ENCODE results near the gene BCAS3.

BCAS3 gene

GRCh38 chr17:61392679-61393078 lies 715.0 kb downstream of the BCAS3 start:
- DNase-seq, result no peak

- no peak for DNase-seq
These were observed 715.9 kb downstream of the BCAS3 start for GRCh38 chr17:61393550-61393903.

GRCh38 chr17:61393904-61394629 lies 716.4 kb downstream of the BCAS3 start:
- DNase-seq, result no peak

GRCh38 chr17:61394630-61395408 lies 717.2 kb downstream of the BCAS3 start:
- DNase-seq, result no peak

- no peak for DNase-seq
These were observed 717.8 kb downstream of the BCAS3 start for GRCh38 chr17:61395409-61395982.

GRCh38 chr17:61395983-61396585 lies 718.4 kb downstream of the BCAS3 start:
- DNase-seq, result peak; percentile 89

- DNase-seq, result no peak
These were observed 719.0 kb downstream of the BCAS3 start for GRCh38 chr17:61396586-61397085.

GRCh38 chr17:61397086-61397842 lies 719.6 kb downstream of the BCAS3 start:
- peak; percentile 94 for DNase-seq

GRCh38 chr17:61398721-61399130 lies 721.1 kb downstream of the BCAS3 start:
- no peak for DNase-seq

GRCh38 chr17:61399131-61400065 lies 721.7 kb downstream of the BCAS3 start, which contains the start of gene TBX2:
TBX2 (plus strand) TSS chr17:61399843; CDS start chr17:61400177, 334 bp downstream.
- peak; percentile 98 for DNase-seq

- no peak for DNase-seq
These were observed 722.5 kb downstream of the BCAS3 start for GRCh38 chr17:61400066-61400716.

GRCh38 chr17:61400717-61401388 lies 723.2 kb downstream of the BCAS3 start:
- peak; percentile 74 for DNase-seq

GRCh38 chr17:61401389-61402072 lies 723.9 kb downstream of the BCAS3 start:
- DNase-seq, result peak; percentile 73

- DNase-seq, result no peak
These were observed 724.5 kb downstream of the BCAS3 start for GRCh38 chr17:61402073-61402541.

GRCh38 chr17:61402978-61403800 lies 725.5 kb downstream of the BCAS3 start:
- peak; percentile 82 for DNase-seq

GRCh38 chr17:61403801-61404662 lies 726.4 kb downstream of the BCAS3 start:
- peak; percentile 84 for DNase-seq

- DNase-seq, result no peak
These were observed 726.9 kb downstream of the BCAS3 start for GRCh38 chr17:61404663-61404912.

Measured in eye (tissue), 1 donor.